IMR-90 (cell line): ENCODE data around the gene RAI14. TPM values are rescaled to one million over a fixed set of nuclear protein-coding genes. Genes with fewer than 3 reads are reported as not detected.

ENCODE experiments used
- ATAC-seq: fragments of 200-7000 bp; cut with Tn5 transposase; 2 replicates; pipeline ENCODE4 v1.9.1; 2020; ENCODE audit warnings: low read depth, mild to moderate bottlenecking, moderate library complexity
- BruUV-seq: library from RNA; stranded (reverse); fragments of 400-500 nt; replicated peaks from 2 replicates; lab custom pipeline; 2021; lab: Mats Ljungman, UMichigan
- CTCF ChIA-PET: fragments of 300-600 bp; formaldehyde crosslinking; extraction: SDS; loops from one replicate; lab custom pipeline; 2021; ENCODE audit warnings: antibody characterized with exemption; lab: Yijun Ruan, JAX
- POLR2A ChIA-PET: fragments of 300-600 bp; sonication (Branson Sonifier 250); formaldehyde crosslinking; loops from one replicate; lab custom pipeline; 2022; ENCODE audit warnings: antibody characterized with exemption; ENCODE audit not compliant: unreplicated experiment; lab: Charles Lee
- DNase-seq: peaks from one replicate; pipeline ENCODE4 v3.0.0; 2013
- H2AFZ ChIP-seq: replicated peaks from 2 replicates; pipeline ENCODE3; 2013; ENCODE audit warnings: low read length, mild to moderate bottlenecking; ENCODE audit not compliant: poor library complexity
- H2AK5ac ChIP-seq: 2 replicates; pipeline ENCODE4 v1.6.1; 2013; ENCODE audit warnings: low read depth, low read length, inconsistent platforms
- H2AK9ac ChIP-seq: replicated peaks from 2 replicates; pipeline ENCODE3; 2013; ENCODE audit warnings: mild to moderate bottlenecking, low read depth, low read length, moderate library complexity; ENCODE audit not compliant: poor library complexity
- H2BK120ac ChIP-seq: 2 replicates; pipeline ENCODE4 v1.6.1; 2013; ENCODE audit warnings: low read depth, low read length, inconsistent platforms
- H2BK15ac ChIP-seq: 3 replicates; pipeline ENCODE4 v1.6.1; 2013; ENCODE audit warnings: low read depth, low read length, inconsistent platforms
- H2BK20ac ChIP-seq: 2 replicates; pipeline ENCODE4 v1.6.1; 2013; ENCODE audit warnings: low read depth, mild to moderate bottlenecking, inconsistent platforms, low read length, moderate library complexity
- H2BK5ac ChIP-seq: 2 replicates; pipeline ENCODE4 v1.6.1; 2013; ENCODE audit warnings: mild to moderate bottlenecking, low read depth, low read length, inconsistent platforms; ENCODE audit not compliant: poor library complexity, severe bottlenecking
- H3K14ac ChIP-seq: replicated peaks from 2 replicates; pipeline ENCODE4 v1.6.1; 2013; ENCODE audit warnings: low read depth, low read length, inconsistent platforms
- H3K18ac ChIP-seq: 2 replicates; pipeline ENCODE4 v1.6.1; 2013; ENCODE audit warnings: low read depth, low read length, control low read depth
- H3K23ac ChIP-seq: 2 replicates; pipeline ENCODE4 v1.6.1; 2013; ENCODE audit warnings: low read depth, low read length, inconsistent platforms
- H3K27ac ChIP-seq: 2 replicates; pipeline ENCODE4 v1.5.1; 2013; ENCODE audit warnings: mild to moderate bottlenecking, control low read depth, low read length; ENCODE audit not compliant: insufficient read depth
- H3K27me3 ChIP-seq: 2 replicates; pipeline ENCODE4 v1.6.1; 2013; ENCODE audit warnings: low read length; ENCODE audit not compliant: control insufficient read depth, insufficient read depth
- H3K36me3 ChIP-seq: 2 replicates; pipeline ENCODE4 v1.6.1; 2013; ENCODE audit warnings: low read length, mixed read lengths; ENCODE audit not compliant: control insufficient read depth, insufficient read depth
- H3K4ac ChIP-seq: 2 replicates; pipeline ENCODE4 v1.6.1; 2013; ENCODE audit warnings: low read depth, low read length, inconsistent platforms
- H3K4me1 ChIP-seq: 2 replicates; pipeline ENCODE4 v1.6.1; 2013; ENCODE audit warnings: low read length, mixed read lengths; ENCODE audit not compliant: control insufficient read depth, insufficient read depth
- H3K4me2 ChIP-seq: 2 replicates; pipeline ENCODE4 v1.6.1; 2013; ENCODE audit warnings: low read depth, mild to moderate bottlenecking, control low read depth, low read length, moderate library complexity
- H3K4me3 ChIP-seq: 2 replicates; pipeline ENCODE4 v1.5.1; 2013; ENCODE audit warnings: low read depth, mild to moderate bottlenecking, control low read depth, low read length, moderate library complexity; ENCODE audit not compliant: insufficient read depth
- H3K56ac ChIP-seq: 2 replicates; pipeline ENCODE4 v1.6.1; 2013; ENCODE audit warnings: low read length, inconsistent platforms; ENCODE audit not compliant: insufficient read depth; ENCODE audit errors: extremely low read depth
- H3K79me1 ChIP-seq, 2 experiments: 2 replicates each; pipeline ENCODE4 v1.6.1; 2013; ENCODE audit warnings: low read length in 2 of 2, inconsistent platforms in 1 of 2, low read depth in 1 of 2
- H3K9ac ChIP-seq: 2 replicates; pipeline ENCODE4 v1.6.1; 2013; ENCODE audit warnings: low read depth, low read length, control low read depth
- H3K9me1 ChIP-seq: 2 replicates; pipeline ENCODE4 v1.6.1; 2013; ENCODE audit warnings: low read length, inconsistent platforms; ENCODE audit not compliant: insufficient read depth
- H3K9me3 ChIP-seq: 2 replicates; pipeline ENCODE4 v1.6.1; 2013; ENCODE audit warnings: low read length; ENCODE audit not compliant: control insufficient read depth, insufficient read depth
- H4K20me1 ChIP-seq: 2 replicates; pipeline ENCODE4 v1.6.1; 2013; ENCODE audit warnings: low read length, inconsistent platforms; ENCODE audit not compliant: insufficient read depth
- H4K5ac ChIP-seq: 2 replicates; pipeline ENCODE4 v1.6.1; 2013; ENCODE audit warnings: mild to moderate bottlenecking, low read depth, low read length, control low read depth
- H4K8ac ChIP-seq, 2 experiments: 2 replicates each; pipeline ENCODE4 v1.6.1; 2013; ENCODE audit warnings: low read depth in 2 of 2, low read length in 2 of 2, control low read depth in 1 of 2, inconsistent platforms in 1 of 2
- H4K91ac ChIP-seq: 2 replicates; pipeline ENCODE4 v1.6.1; 2013; ENCODE audit warnings: low read depth, low read length, inconsistent platforms; ENCODE audit not compliant: insufficient read depth
- BHLHE40 ChIP-seq: fragments of 150-350 bp; IDR thresholded peaks from 2 replicates; pipeline ENCODE4 v1.6.1; 2016; ENCODE audit warnings: mild to moderate bottlenecking, low read depth, low read length
- CEBPB ChIP-seq: IDR thresholded peaks from 2 replicates; pipeline ENCODE4 v1.6.1; 2012; ENCODE audit warnings: low read depth, low read length, improper control_type of control experiment
- CHD1 ChIP-seq: IDR thresholded peaks from 2 replicates; pipeline ENCODE4 v1.6.1; 2012; ENCODE audit warnings: low read depth, low read length, improper control_type of control experiment
- CTCF ChIP-seq: conservative IDR thresholded peaks from 2 replicates; pipeline ENCODE4 v1.5.1; 2012; ENCODE audit warnings: mild to moderate bottlenecking, low read depth, low read length, improper control_type of control experiment
- ELK1 ChIP-seq: fragments of 150-350 bp; IDR thresholded peaks from 2 replicates; pipeline ENCODE4 v1.6.1; 2016; ENCODE audit warnings: low read depth, mild to moderate bottlenecking, low read length, moderate library complexity, borderline replicate concordance
- FOS ChIP-seq: fragments of 150-350 bp; IDR thresholded peaks from 2 replicates; pipeline ENCODE4 v1.6.1; 2016; ENCODE audit warnings: low read depth, low read length
- MAFK ChIP-seq: IDR thresholded peaks from 2 replicates; pipeline ENCODE4 v1.6.1; 2012; ENCODE audit warnings: low read depth, low read length, improper control_type of control experiment
- MAZ ChIP-seq: IDR thresholded peaks from 2 replicates; pipeline ENCODE4 v1.6.1; 2012; ENCODE audit warnings: low read depth, mild to moderate bottlenecking, low read length, improper control_type of control experiment, moderate library complexity, borderline replicate concordance
- MXI1 ChIP-seq: IDR thresholded peaks from 2 replicates; pipeline ENCODE4 v1.6.1; 2012; ENCODE audit warnings: low read depth, mild to moderate bottlenecking, low read length, moderate library complexity, borderline replicate concordance
- POLR2A ChIP-seq: IDR thresholded peaks from 2 replicates; pipeline ENCODE4 v1.6.1; 2012; ENCODE audit warnings: mild to moderate bottlenecking, low read depth, low read length
- RAD21 ChIP-seq: IDR thresholded peaks from 2 replicates; pipeline ENCODE4 v1.6.1; 2012; ENCODE audit warnings: low read length, improper control_type of control experiment
- RFX5 ChIP-seq: IDR thresholded peaks from 2 replicates; pipeline ENCODE4 v1.8.0; 2012; ENCODE audit warnings: low read depth, mild to moderate bottlenecking, low read length, moderate library complexity
- SMC3 ChIP-seq: fragments of 150-350 bp; IDR thresholded peaks from 2 replicates; pipeline ENCODE4 v1.6.1; 2016; ENCODE audit warnings: low read depth, mild to moderate bottlenecking, antibody characterized with exemption, low read length, moderate library complexity
- USF2 ChIP-seq: fragments of 150-350 bp; IDR thresholded peaks from 2 replicates; pipeline ENCODE4 v1.6.1; 2017; ENCODE audit warnings: mild to moderate bottlenecking, antibody characterized with exemption, low read length, low read depth
- WGBS, 2 experiments: methylation state at CpG; one replicate each; pipeline versions ENCODE4 v1.1.5 to v1.1.7; 2013; ENCODE audit warnings: missing lambda C conversion rate in 2 of 2; ENCODE audit not compliant: insufficient read length in 1 of 2; ENCODE audit errors: extremely low coverage in 2 of 2; 5-methylcytosine and 5-hydroxymethylcytosine counted together
- dilution Hi-C: fragments of 300-500 bp; cut with HindIII; formaldehyde crosslinking; loops from one replicate; pipeline ENCODE4 v1.14.3; 2018; ENCODE audit warnings: low sequenced_read_pairs; ENCODE audit not compliant: unreplicated experiment
- in situ Hi-C: fragments of 300-500 bp; cut with MboI; formaldehyde crosslinking; loops from 3 replicates; pipeline ENCODE4 v1.14.3; 2019; ENCODE audit warnings: low sequenced_read_pairs, inconsistent platforms, mixed read lengths
- intact Hi-C: fragments of 100-400 bp; cut with micrococcal nuclease; formaldehyde crosslinking; loops from 2 replicates; pipeline ENCODE4 v1.10.0; 2022
- polyA plus RNA-seq, 3 experiments: library from polyadenylated mRNA; depleted of rRNA; stranded (reverse); fragments of >200 nt; gene quantifications; 2 replicates each; pipeline ENCODE4 v1.2.3, GENCODE V29; 2012; ENCODE audit warnings: low replicate concordance in 1 of 3
- total RNA-seq: library from RNA; depleted of rRNA; stranded (reverse); fragments of >200 nt; gene quantifications from 2 replicates; pipeline ENCODE4 v1.2.3, GENCODE V29; 2012

Gene RAI14
- total and polyA plus RNA-seq, 2 of the 4 experiments (the other 2 are of a cell fraction) = 221 to 267 TPM

- H3K23ac ChIP-seq = no peak overlapping the region
- no peak overlapping the region for H4K91ac ChIP-seq
- ATAC-seq (no peak), DNase-seq (no peak)
- H2BK15ac ChIP-seq = no peak overlapping the region
- H4K8ac ChIP-seq = no peak overlapping the region
- H3K4me2 ChIP-seq = no peak overlapping the region
- no peaks in the 10 kb centered on the region for H3K27me3 ChIP-seq
- WGBS, 2 experiments = no CpG with 5 or more reads among the region's 2 CpGs
- no peaks in the 10 kb centered on the region for H3K79me1 ChIP-seq
- POLR2A ChIA-PET = no interaction called here
- TF ChIP-seq MAZ (no peak), POLR2A (no peak), CTCF (no peak), MXI1 (no peak), ELK1 (no peak), SMC3 (no peak), RAD21 (no peak), MAFK (no peak), RFX5 (no peak), BHLHE40 (no peak), CEBPB (no peak), USF2 (no peak), CHD1 (no peak), FOS (no peak)
- no peaks in the 10 kb centered on the region for H3K9me3 ChIP-seq
- H3K18ac ChIP-seq = no peak overlapping the region
- no peak overlapping the region for H2AK9ac ChIP-seq
- in situ Hi-C loops = no loop called here
- no peak overlapping the region for H3K27ac ChIP-seq
- H2AK5ac ChIP-seq = no peak overlapping the region
- CTCF ChIA-PET = no interaction called here
- H4K20me1 ChIP-seq = no peaks in the 10 kb centered on the region
- H2BK120ac ChIP-seq = no peak overlapping the region
- no peak overlapping the region for H2BK20ac ChIP-seq
- H3K36me3 ChIP-seq = no peaks in the 10 kb centered on the region
- no peak overlapping the region for H3K56ac ChIP-seq
- H3K9me1 ChIP-seq = peaks cover 7% of the 10 kb centered on the region; the same call in 1 of the 2 replicates
- H3K4ac ChIP-seq = no peak overlapping the region
- intact Hi-C loops = loop anchor here (5.0 kb wide), 1 partner anchor 55 kb away; no protein-coding TSS in a partner anchor
- no peak overlapping the region for H2AFZ ChIP-seq
- no peak overlapping the region for H3K4me3 ChIP-seq
- peaks cover 3% of the 10 kb centered on the region; the same call in 1 of the 2 replicates for H3K4me1 ChIP-seq
- dilution Hi-C loops = no loop called here
- no peak overlapping the region for H2BK5ac ChIP-seq
- H3K9ac ChIP-seq = no peak overlapping the region
- BruUV-seq = no TSS peak
- no peak overlapping the region for H3K14ac ChIP-seq
- H4K5ac ChIP-seq = no peak overlapping the region
Measured at GRCh38 chr5:34841816-34842215, 185.7 kb downstream of the RAI14 start.
